Glutamatergic neuron (in vitro differentiated cells): Measurements from ENCODE around the gene EIF4E. TPM values are rescaled to one million over a fixed set of nuclear protein-coding genes. Genes with fewer than 3 reads are reported as not detected.

ENCODE experiments used
- DNase-seq: peaks from one replicate; pipeline ENCODE4 v3.0.0; 2022
- H3K27ac Mint-ChIP-seq: one replicate; pipeline ENCODE4 v1.8.0; 2020; ENCODE audit warnings: mild to moderate bottlenecking, mixed read lengths, inconsistent platforms; ENCODE audit not compliant: unreplicated experiment
- H3K27me3 Mint-ChIP-seq: one replicate; pipeline ENCODE4 v1.8.0; 2020; ENCODE audit warnings: mild to moderate bottlenecking, moderate library complexity, mixed read lengths, inconsistent platforms; ENCODE audit not compliant: unreplicated experiment
- H3K36me3 Mint-ChIP-seq: one replicate; pipeline ENCODE4 v1.8.0; 2020; ENCODE audit warnings: mild to moderate bottlenecking, mixed read lengths, inconsistent platforms; ENCODE audit not compliant: unreplicated experiment
- H3K4me1 Mint-ChIP-seq: one replicate; pipeline ENCODE4 v1.8.0; 2020; ENCODE audit warnings: mild to moderate bottlenecking, low read depth, mixed read lengths, inconsistent platforms; ENCODE audit not compliant: unreplicated experiment
- H3K4me3 Mint-ChIP-seq: one replicate; pipeline ENCODE4 v1.8.0; 2020; ENCODE audit warnings: mild to moderate bottlenecking, mixed read lengths, inconsistent platforms; ENCODE audit not compliant: unreplicated experiment
- H3K9me3 Mint-ChIP-seq: one replicate; pipeline ENCODE4 v1.8.0; 2020; ENCODE audit warnings: mild to moderate bottlenecking, moderate library complexity, mixed read lengths, inconsistent platforms; ENCODE audit not compliant: unreplicated experiment
- total RNA-seq: library from RNA; stranded (reverse); fragmentation: NEBNext Ultra II Directional; extraction: Animal tissue kit (Norgen Biotek cat#: 25700); gene quantifications from one replicate; pipeline ENCODE4 v1.2.1, GENCODE V29; 2021; ENCODE audit not compliant: unreplicated experiment
- TF ChIP-seq, protein P1 (sequence below): fragments of 200-600 bp; sonication (generic); IDR thresholded peaks from one replicate; pipeline ENCODE4 v1.5.0; 2021; ENCODE audit not compliant: partially characterized antibody, unreplicated experiment

Gene EIF4E
- total RNA-seq, 1 donor from 2014 or later = 92.8 TPM

GRCh38 chr4:98864560-98864959, 64.4 kb downstream of the EIF4E start:
- Mint-ChIP-seq H3K4me3 (no peak overlapping the region), H3K4me1 (no peaks in the 10 kb centered on the region), H3K27me3 (peaks cover 2% of the 10 kb centered on the region), H3K27ac (no peak overlapping the region), H3K36me3 (no peaks in the 10 kb centered on the region), H3K9me3 (peaks cover 2% of the 10 kb centered on the region)
- no peak for DNase-seq
- TF ChIP-seq, protein P1, sequence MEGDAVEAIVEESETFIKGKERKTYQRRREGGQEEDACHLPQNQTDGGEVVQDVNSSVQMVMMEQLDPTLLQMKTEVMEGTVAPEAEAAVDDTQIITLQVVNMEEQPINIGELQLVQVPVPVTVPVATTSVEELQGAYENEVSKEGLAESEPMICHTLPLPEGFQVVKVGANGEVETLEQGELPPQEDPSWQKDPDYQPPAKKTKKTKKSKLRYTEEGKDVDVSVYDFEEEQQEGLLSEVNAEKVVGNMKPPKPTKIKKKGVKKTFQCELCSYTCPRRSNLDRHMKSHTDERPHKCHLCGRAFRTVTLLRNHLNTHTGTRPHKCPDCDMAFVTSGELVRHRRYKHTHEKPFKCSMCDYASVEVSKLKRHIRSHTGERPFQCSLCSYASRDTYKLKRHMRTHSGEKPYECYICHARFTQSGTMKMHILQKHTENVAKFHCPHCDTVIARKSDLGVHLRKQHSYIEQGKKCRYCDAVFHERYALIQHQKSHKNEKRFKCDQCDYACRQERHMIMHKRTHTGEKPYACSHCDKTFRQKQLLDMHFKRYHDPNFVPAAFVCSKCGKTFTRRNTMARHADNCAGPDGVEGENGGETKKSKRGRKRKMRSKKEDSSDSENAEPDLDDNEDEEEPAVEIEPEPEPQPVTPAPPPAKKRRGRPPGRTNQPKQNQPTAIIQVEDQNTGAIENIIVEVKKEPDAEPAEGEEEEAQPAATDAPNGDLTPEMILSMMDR = no peak

DNA sequence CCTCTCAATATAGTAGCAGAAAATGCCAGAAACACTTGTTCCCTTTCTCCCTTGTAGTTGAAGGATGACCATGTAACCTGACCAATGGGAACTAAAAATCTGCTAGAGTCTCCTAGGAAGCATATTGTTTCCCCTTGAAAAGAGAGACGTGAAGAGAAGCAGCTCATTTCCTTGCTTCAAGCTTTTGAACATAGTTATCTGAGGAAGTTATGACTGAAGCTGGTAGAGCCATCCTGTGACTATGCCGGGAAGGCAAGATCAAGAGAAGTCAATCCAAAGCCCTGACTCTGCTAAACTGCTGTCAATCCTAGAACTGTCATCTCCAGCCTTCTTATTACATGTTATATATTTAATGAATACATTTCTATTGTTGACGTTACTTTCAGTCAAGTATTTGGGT, 66.6 kb downstream of the EIF4E start:
- Mint-ChIP-seq H3K4me1 (no peaks in the 10 kb centered on the region), H3K27me3 (peaks cover 2% of the 10 kb centered on the region), H3K27ac (no peak overlapping the region), H3K9me3 (peaks cover 2% of the 10 kb centered on the region), H3K4me3 (no peak overlapping the region), H3K36me3 (no peaks in the 10 kb centered on the region)
- DNase-seq = no peak
- TF ChIP-seq, protein P1 = no peak

DNA sequence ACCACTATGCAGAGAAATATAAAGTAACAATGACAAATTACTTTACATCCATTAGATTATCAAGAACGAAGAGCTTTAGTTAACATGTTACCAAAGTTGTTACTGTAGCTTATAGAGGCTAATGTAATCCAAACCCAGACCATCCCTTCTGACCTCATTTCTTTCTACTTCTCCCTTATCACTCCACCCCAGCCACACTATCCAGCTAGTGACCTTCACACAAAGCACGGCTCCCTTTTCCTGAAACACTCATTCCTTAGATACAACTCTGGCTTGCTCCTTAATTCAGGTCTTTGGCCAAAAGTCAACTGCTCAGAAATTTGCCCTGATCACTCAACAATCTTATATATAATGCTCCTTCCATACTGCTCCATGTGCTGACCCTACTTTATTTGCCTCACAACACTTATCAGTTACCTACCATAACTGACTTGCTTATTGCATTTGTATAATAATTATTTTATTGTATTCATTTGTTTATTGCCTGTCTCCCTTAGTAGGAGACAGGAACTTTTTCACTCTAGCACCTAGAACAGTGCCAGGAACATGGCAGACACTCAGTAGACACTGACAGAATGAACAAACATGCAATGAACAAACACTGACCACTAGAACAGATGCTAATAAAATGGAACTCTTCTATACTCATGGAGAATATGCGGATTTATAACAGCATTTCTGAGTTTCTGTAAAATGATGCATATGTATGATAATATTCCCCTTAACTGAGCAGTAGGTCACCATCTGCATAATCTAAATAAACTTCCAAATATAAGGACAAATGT, 67.6 kb downstream of the EIF4E start:
- H3K27ac Mint-ChIP-seq = no peak overlapping the region
- DNase-seq = no peak
- TF ChIP-seq, protein P1 = no peak
- no peaks in the 10 kb centered on the region for H3K36me3 Mint-ChIP-seq
- no peaks in the 10 kb centered on the region for H3K4me1 Mint-ChIP-seq
- peaks cover 2% of the 10 kb centered on the region for H3K9me3 Mint-ChIP-seq
- peaks cover 2% of the 10 kb centered on the region for H3K27me3 Mint-ChIP-seq
- no peak overlapping the region for H3K4me3 Mint-ChIP-seq

GRCh38 chr4:98851806-98852205, 77.1 kb downstream of the EIF4E start:
- Mint-ChIP-seq H3K4me1 (no peaks in the 10 kb centered on the region), H3K4me3 (no peak overlapping the region), H3K27me3 (no peaks in the 10 kb centered on the region), H3K9me3 (peaks cover 2% of the 10 kb centered on the region), H3K27ac (no peak overlapping the region), H3K36me3 (no peaks in the 10 kb centered on the region)
- DNase-seq = no peak
- TF ChIP-seq, protein P1 = no peak

DNA sequence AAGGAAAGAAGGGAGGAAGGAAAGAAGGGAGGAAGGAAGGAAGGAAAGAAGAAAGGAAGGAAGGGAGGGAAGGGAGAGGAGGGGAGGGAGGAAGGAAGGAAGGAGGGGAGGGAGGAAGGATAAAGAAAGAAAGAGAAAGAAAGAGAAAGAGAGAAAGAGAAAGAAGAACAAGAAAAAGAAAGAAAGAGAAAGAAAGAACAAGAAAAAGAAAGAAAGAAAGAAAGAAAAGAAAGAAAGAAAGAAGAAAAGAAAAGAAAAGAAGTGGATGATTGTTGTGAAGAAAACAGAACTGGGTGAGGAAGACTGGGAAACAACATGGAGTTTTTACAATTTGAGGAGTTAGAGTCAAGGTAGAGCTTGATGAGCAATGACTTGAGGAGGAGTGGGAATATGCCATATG, 78.0 kb downstream of the EIF4E start:
- H3K9me3 Mint-ChIP-seq = peaks cover 5% of the 10 kb centered on the region
- no peaks in the 10 kb centered on the region for H3K27me3 Mint-ChIP-seq
- DNase-seq = no peak
- no peaks in the 10 kb centered on the region for H3K36me3 Mint-ChIP-seq
- no peak overlapping the region for H3K27ac Mint-ChIP-seq
- TF ChIP-seq, protein P1 = no peak
- no peaks in the 10 kb centered on the region for H3K4me1 Mint-ChIP-seq
- no peak overlapping the region for H3K4me3 Mint-ChIP-seq
